ENCODE measurements around the gene HEXA. TPM values are rescaled to one million over a fixed set of nuclear protein-coding genes. Genes with fewer than 3 reads are reported as not detected.

Gene HEXA
- total RNA-seq, result 50.6 and 89.2 TPM in 2 replicates

DNA sequence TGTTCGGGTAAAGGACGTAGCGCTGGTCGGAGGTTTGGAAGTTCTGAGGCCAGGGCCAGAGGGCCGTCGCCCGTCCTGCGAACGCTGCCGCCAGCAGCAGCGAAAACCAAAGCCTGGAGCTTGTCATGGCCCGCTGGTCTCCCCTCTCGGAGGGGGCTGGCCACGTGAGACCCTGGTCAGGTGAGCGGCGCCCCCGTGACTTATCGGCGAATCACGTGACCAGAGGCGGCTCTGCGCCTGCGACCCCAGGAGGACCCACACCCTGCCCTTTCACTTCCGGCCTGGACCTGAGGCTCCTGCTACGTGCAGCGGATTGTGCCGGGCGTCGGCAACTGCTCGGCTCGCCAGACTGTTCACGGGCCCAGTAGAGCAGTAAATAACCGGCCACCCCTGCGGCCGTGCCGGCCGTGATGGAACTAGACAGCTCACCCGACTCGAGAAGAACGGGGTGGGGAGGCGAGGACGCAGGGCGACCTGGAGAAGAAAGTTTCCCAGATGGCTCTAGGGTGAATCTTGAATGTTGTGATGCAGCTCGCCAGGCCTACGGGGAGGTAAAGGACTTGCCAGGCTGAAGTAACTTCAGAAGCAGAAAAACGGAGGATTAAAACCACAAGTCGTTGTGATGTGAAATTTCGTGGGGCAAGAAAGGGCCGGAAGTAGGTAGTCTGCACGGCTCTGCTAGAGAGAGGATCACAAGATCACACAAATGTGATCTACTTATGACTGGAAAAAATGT, at the start of gene HEXA:
Gene HEXA, minus strand, starts transcription at position 169 of the 736 bp plus-strand sequence. Its CDS starts 42 bp downstream, at position 127.

DNA sequence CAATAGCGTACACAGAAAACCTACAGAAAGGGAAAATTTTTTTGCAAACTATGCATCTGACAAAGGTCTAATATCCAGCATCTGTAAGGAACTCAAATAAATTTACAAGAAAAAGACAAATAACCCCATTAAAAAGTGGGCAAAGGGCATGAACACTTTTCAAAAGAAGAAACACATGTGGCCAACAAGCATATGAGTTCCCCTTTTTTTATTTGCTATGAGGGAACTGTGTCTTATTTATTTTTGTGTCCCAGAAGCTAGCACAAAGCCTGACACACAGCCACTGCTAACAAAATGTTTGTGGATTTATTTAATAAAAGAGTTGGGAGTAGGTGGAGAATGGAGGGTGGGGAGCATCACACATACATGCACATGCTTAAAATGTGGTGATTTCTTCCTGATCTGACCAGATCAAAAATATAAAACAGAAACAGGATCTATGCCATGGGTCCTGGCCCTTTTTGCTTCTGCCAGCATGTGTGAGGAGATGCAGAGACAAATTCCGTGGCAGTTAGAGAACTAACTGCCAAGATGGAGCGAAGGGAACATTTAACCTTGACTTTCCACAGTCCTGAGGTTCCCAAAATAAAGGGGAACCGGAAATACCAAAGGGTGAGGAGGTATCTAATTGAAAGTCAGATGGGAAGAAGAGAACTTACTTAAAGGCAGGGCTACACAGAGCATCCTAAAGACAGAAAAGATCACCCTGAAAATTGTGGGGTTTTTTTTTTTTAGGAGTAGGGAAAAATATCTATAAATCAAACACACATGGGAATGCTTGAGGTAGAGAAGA, 22.2 kb upstream of the HEXA start, which contains the start of gene TMEM202:
Gene TMEM202, plus strand, starts transcription at position 510 of the 793 bp plus-strand sequence. Its CDS starts 22 bp downstream, at position 532.

DNA sequence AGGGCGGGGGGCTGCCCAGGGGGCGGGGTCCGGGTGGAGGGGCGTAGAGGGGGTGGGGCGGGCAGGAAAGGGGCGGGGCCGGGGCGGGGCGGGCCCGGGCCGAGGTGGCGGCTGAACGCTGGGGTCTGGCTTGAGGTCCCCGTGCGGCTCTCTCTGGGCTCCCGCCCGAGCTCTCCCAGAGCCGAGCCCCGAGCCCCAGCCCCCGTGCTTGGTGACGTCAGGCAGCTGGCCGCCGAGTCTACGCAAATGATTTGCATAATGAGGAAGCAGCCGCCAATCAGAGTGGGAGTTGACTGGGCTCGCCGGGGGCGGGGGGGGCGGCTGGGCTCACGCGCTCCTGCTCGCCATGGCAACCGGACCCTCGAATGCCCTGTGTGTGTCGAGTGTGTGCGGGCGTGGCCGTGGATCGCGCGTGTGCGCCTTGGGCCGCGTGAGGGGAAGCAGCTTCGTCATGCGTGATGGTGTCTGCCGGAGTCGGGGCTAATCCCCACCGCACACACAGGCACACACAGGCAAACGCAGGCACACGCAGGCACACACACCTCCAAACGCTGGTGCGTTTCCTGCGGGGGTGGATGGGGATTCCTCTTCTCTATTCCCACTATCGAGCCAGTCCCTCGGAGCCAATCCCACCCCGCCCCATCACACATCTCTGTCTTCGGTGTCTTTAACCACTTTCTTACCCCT, 55.7 kb downstream of the HEXA start, which contains the start of gene CELF6:
Gene CELF6, minus strand, starts transcription at position 173 of the 687 bp plus-strand sequence. CDS start 283 bp downstream, outside the sequence.

Other genes with a start within 250 kb of the HEXA start
- gene GRAMD2A, start 178.2 kb downstream of the HEXA start, total RNA-seq, result 0.33 and 0.50 TPM in 2 replicates
- gene PKM, start 144.8 kb downstream of the HEXA start, total RNA-seq, result 1,950 and 2,315 TPM in 2 replicates
- gene PARP6, start 103.5 kb downstream of the HEXA start, total RNA-seq, result 16.3 and 17.4 TPM in 2 replicates
- 0.11 and 0.37 TPM in 2 replicates for gene CELF6, start 55.9 kb downstream of the HEXA start, total RNA-seq
- not detected in 2 replicates for gene TMEM202, start 22.3 kb upstream of the HEXA start, total RNA-seq
- 27.3 and 36.9 TPM in 2 replicates for gene ARIH1, start 98.3 kb upstream of the HEXA start, total RNA-seq

Data from uterine smooth muscle cell (primary cell).